Stimulated activated CD8-positive, alpha-beta memory T cell treated with anti-CD3 and anti-CD28 coated beads, Interleukin-15, amount 100 ng/mL, for 48 hours (primary cell): Measurements from ENCODE around the gene BMPER.

ENCODE experiments used
- DNase-seq, 2 donors: peaks; one replicate each; pipeline ENCODE4 v3.0.0-alpha.2; 2020; ENCODE audit warnings: low read depth in 2 of 2

Gene BMPER

DNA sequence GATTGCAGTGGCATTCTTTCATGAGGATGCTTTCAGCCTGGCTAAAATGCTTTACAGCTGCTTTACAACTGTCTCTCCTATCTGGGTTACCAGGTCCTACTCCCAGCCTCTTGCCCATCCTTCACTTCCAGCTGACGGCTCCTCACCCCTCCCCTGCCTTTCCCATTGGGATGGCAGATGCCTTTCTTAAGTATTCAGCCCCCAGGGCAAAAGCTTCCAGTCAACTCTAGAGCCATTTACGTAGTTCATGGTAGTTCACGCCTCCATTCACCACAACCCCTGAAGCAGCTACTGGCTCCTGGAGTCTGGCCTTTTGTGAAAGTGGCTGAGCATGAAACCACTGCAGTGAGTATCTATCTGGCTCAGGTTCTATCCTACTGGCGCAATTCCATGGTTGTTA lies 17.2 kb upstream of the BMPER start:
- DNase-seq = no peak

GRCh38 chr7:33892945-33893344 lies 12.4 kb upstream of the BMPER start:
- no peak for DNase-seq

GRCh38 chr7:33893377-33893776 lies 12.0 kb upstream of the BMPER start:
- no peak for DNase-seq

DNA sequence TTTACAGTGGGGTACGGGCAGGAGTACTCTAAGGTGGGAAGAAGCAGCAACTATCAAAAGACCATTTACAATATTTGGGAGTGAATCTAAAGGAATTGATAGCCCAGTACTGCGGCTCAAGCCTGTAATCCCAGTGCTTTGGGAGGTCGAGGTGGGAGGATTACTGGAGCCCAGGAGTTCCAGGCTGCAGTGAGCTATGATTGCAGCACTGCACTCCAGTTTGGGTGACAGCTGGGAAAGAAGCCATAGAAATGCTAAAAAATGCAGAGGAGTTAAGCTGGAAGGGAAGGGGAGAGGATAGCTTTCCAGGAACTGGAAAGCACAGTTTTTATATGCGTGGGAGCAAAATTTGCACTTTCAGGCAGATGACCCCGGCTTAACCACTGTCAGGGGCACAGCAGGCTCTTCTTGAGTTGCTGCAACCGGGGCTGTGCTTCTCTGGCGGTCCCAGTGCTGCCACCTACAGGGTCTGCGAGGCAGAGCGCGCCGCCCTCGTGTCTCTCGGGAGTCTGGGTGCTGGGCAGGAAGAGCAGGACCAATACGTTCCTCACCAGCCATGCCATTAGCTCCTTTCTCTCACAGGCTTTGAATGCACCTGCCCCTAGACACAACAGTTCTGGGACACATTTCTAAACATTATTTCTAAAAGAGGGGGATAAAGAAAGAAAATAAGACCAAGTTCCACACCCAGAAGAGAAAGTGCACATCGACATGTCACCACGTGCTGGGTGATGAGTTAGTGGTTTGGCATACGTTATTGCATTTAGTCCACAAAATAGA lies 10.1 kb upstream of the BMPER start:
- DNase-seq = peak; percentile 56 to 61

- no peak for DNase-seq
Measured at GRCh38 chr7:33900501-33900900, 4.8 kb upstream of the BMPER start.

DNA sequence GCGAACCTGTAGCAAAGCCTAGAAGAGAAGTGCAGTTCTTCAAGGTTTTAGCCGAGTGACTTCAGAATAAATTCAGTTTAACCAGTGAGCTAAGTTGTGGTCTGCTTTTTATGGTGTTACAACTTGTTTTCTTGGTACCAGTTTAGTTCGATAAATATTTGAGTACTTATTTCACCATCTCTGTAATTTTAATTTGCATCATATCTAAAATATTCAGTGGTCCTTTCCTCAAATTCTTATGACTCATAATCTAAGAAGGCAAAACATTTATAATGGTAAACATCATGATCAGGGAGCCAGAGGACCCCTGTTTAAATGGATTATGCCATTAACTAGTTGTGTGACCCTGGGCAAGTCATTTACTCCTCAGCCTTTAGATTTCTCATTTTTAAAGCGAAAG lies 4.1 kb upstream of the BMPER start:
- DNase-seq = no peak

DNA sequence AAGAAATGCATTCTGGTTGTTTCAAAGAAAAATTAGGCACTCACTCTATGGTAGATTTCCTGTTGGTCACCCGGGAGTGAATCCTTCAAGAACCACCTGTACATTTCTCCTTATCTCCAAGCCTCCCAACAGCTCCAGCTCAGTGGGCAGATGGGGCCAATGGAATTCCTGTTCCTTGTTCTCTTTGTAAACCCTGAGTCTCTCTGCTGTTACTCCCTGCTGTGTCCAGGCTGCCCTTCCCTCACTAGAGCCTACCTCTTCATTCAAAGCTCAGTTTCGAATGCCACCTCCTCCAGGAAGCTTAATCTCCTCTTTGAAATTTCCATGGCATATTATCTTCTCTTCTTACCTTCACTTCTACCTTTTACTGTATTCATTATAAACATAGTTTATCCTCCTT lies 3.5 kb upstream of the BMPER start:
- DNase-seq = no peak

DNA sequence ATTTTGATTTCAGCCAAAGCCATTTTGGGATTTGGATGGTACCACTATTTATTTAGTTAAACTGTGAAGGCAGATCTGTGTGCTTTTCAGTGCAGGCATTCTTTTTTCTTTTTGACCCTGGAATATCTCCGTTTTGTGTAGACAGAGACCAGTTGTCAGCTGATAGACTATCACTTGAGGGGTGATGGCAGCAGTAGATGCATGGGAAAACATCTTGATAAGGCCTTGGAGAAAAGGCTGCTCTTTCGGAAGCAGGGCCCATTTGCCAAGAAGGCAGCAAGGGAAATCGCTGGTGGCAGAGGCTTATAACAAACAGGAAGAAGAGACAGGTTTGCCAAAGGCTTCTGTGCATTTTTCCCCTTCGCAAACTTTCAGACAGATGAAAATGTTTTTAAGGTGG lies 2.6 kb upstream of the BMPER start:
- DNase-seq = no peak

GRCh38 chr7:33903791-33904680 lies 1.3 kb upstream of the BMPER start:
- no peak for DNase-seq

DNA sequence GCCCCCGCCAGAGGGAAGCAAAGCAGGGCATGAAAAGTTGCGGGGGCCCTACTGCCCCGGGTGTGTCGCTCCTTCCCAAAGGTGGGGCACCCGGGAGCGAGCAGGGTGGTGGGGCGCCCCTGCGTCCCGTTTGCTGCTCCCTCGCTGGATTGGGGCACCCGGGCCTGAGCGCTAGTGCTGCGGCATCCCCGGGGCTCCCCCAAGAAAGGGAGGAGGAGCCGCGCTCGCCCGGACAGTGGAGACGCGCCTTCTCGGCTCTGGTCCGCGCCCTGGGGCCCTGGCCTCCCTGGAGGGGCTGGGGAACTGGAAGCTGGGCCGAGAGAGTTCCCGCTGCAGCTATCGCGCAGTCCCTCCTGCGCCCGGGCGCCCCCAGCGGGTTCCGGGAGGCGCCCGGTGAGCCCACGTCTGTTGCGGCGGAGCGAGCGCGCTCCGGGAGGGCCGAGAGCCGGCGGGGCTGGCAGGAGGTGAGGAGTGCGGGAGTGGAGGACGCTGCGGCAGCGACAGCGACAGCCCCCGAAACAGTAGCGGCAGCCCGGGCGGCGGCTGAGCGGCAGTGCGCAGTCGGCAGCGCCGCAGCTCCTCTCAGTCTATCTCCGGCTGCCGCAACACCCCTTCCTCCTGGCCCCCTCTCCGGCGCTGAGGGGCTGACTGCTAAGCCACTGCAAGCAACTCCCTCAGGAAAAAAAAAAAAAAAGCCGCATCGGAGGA lies 504 bp upstream of the BMPER start:
- no peak for DNase-seq

- no peak for DNase-seq
Measured at GRCh38 chr7:33906697-33907096, 1.4 kb downstream of the BMPER start.

DNA sequence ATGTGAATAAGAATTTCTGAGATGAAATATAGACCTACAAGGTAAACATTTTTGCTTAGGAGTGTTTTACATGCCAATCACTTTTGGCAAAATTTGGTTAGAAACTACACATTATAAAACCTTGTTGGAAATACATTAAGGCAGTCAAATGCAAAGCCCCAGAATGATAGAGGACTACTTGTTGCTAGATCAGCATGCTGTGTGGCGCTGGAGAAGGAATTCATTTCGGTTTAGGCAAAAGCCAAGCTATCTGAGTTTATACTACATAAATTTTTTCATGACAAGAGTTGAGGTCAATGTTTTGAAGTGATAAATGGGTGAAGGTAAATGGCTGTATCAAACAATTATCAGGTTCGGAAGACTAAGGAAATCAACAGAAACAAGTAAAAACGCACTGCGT lies 2.3 kb downstream of the BMPER start:
- no peak for DNase-seq

GRCh38 chr7:33909318-33909717 lies 4.0 kb downstream of the BMPER start:
- DNase-seq = no peak

GRCh38 chr7:33909755-33910154 lies 4.4 kb downstream of the BMPER start:
- DNase-seq = no peak

- DNase-seq = no peak
Measured at GRCh38 chr7:33910756-33911155, 5.4 kb downstream of the BMPER start.

GRCh38 chr7:33916357-33917081 lies 11.2 kb downstream of the BMPER start:
- DNase-seq = no peak

GRCh38 chr7:33917661-33918060 lies 12.3 kb downstream of the BMPER start:
- no peak for DNase-seq

- DNase-seq = no peak
Measured at GRCh38 chr7:33918438-33919143, 13.3 kb downstream of the BMPER start.

DNA sequence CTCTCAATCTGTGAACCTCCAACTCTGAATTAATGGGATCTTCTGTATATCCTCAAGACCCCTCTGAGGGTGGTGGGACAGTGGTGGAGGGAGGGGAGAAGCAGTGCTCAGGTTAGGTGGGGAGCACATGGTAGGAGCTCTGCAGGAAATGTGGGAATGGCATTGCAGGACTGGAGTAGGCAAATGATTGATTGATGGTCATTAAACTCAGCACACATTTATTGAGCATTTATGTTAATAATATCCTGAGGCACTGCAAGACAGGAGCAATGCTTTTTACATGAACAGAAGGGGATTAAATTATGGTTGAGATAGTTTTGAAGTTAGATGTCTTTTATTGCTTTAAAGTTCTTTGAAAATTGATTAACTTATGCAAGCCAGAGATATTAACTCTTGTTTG lies 14.1 kb downstream of the BMPER start:
- no peak for DNase-seq

DNA sequence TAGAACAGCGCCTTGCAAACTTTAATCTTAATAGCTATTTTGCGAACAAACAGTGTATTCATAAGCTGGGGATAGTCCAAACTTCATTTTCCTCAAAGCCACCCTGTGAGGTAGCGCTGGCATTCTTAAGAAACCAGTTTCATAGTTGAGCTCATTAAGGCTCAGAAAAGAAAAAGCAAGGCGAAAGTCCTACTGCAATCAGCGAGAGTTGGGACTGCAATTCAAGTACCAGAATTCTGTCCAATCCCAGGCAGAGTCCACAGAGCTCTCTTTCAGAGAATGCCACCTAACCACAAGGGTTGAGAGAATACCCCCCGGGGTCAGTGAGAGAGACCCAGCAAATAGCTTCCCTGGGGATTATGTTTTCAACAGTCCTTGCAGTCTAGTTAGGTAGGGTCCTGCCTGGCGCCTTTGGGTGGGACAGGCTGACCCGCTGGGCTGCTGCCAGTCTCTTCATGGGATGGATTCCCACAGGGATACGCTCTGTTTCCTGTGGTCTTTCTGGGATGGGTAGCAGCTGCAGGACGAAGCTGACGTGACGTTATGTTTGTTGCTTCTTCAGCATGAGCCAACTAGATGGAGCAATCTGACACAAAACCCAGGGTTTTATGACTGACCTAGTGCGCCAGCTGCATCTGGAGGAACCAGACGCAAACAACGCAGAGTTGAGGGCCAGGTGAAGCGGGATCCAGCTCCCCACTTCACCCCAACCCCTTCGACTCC lies 16.0 kb downstream of the BMPER start:
- DNase-seq = no peak
